22Rv1 (cell line): ENCODE data around the gene YPEL1.
"Not testable (repeated sequence)": the region's sequence is repeated elsewhere in the genome, so short reads cannot be mapped to it uniquely, and the experiment has no call there.

Source experiments
- H3K27ac ChIP-seq: fragments of 450-650 bp; 2 replicates; pipeline ENCODE4 v1.5.1; 2017
- ZFX ChIP-seq: fragments of 450-650 bp; IDR thresholded peaks from 2 replicates; pipeline ENCODE4 v1.6.1; 2017; ENCODE audit warnings: antibody characterized with exemption, borderline replicate concordance
- TF ChIP-seq, protein P1 (sequence below): fragments of 450-650 bp; IDR thresholded peaks from 2 replicates; pipeline ENCODE4 v1.5.1; 2017; ENCODE audit warnings: mild to moderate bottlenecking

YPEL1 gene

GRCh38 chr22:21736948-21737347 is 1.4 kb upstream of the YPEL1 start:
- no peak overlapping the region for H3K27ac ChIP-seq
- no peak for TF ChIP-seq ZFX
- TF ChIP-seq, protein P1, sequence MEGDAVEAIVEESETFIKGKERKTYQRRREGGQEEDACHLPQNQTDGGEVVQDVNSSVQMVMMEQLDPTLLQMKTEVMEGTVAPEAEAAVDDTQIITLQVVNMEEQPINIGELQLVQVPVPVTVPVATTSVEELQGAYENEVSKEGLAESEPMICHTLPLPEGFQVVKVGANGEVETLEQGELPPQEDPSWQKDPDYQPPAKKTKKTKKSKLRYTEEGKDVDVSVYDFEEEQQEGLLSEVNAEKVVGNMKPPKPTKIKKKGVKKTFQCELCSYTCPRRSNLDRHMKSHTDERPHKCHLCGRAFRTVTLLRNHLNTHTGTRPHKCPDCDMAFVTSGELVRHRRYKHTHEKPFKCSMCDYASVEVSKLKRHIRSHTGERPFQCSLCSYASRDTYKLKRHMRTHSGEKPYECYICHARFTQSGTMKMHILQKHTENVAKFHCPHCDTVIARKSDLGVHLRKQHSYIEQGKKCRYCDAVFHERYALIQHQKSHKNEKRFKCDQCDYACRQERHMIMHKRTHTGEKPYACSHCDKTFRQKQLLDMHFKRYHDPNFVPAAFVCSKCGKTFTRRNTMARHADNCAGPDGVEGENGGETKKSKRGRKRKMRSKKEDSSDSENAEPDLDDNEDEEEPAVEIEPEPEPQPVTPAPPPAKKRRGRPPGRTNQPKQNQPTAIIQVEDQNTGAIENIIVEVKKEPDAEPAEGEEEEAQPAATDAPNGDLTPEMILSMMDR = no peak

- H3K27ac ChIP-seq = no peak overlapping the region
- TF ChIP-seq, protein P1 = no peak
- no peak for TF ChIP-seq ZFX
Measured at GRCh38 chr22:21736084-21736642, 569 bp upstream of the YPEL1 start.

- TF ChIP-seq ZFX = no peak
- TF ChIP-seq, protein P1 = no peak
- peak overlapping the region; percentile 47 for H3K27ac ChIP-seq
Measured at GRCh38 chr22:21734540-21735199, 924 bp downstream of the YPEL1 start.

GRCh38 chr22:21731503-21731902 is 4.1 kb downstream of the YPEL1 start:
- H3K27ac ChIP-seq = no peak overlapping the region
- TF ChIP-seq, protein P1 = no peak
- no peak for TF ChIP-seq ZFX

DNA sequence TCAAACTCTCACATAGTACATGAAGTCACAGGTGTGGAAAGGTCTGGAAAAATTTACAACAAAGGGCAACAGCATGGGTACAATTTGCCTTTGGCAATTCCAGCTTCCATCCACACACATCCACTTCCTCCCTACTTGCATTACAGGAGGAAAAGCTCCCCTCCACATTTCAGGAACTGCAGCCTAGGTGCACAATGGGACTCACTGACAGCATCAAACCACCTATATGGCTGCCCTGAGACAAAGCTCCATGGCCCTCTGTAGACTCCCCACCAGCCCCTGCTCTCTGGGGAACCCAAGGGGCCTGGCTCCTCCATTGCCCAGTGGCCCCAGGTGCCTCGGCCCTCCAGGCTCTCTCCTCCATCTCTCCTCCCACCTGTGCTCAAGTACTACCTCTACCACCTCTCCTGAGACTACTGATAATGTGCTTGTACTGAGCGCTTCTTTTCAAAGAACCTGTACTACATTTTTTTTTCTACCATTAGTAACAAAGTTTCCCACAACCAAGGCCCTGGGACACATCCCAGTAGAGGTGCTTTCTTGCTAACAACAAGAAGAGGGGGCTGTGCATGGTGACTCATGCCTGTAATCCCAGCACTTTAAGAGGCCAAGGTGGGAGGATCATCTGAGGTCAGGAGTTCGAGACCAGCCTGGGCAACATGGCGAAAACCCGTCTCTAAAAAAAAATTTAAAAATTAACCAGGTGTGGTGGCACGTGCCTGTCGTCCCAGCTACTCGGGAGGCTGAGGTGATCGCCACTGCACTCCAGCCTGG is 4.9 kb downstream of the YPEL1 start:
- TF ChIP-seq, protein P1 = no peak
- TF ChIP-seq ZFX = no peak
- H3K27ac ChIP-seq = no peak overlapping the region

- H3K27ac ChIP-seq = not testable (repeated sequence)
Measured at GRCh38 chr22:21729184-21729583, 6.4 kb downstream of the YPEL1 start.

DNA sequence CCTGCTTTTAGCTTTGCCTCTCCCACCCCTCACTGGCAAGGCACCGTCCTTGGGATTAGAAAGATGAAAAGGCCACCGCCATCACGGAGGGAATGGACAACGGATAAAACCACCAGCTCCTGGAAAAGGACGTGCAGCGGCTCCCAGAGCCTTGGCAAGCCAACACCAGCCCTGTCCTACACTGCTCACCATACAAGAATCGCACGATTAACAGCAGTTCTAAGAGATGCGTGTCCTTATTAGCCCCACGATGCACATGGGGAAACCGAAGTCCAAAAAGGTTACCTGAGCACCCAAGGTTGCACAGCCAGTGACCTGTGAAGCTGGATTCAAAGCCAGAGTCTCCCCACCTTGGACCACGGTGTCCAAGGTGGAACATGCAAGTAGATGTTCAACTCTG is 7.3 kb downstream of the YPEL1 start:
- no peak overlapping the region for H3K27ac ChIP-seq
- TF ChIP-seq ZFX = no peak

DNA sequence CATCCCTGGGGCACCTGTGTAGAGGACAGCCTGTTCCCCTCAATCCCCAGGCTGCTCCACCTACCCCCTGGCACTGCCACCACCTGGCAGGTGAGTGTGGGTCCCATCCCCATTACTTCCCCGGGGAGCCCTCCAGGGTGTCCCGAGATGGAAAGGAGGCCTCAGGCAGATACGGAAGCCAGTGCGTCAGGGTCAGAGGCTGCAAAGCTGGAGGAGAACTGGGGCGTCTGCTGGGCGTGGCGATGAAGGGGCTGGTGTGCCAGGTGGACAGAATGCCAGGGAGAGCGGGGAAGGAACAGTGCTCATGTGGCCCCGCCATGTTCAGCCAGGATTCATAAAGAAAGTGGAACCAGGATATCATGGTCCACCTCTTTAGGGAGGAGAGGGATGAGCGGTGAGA is 7.8 kb downstream of the YPEL1 start:
- TF ChIP-seq, protein P1 = no peak
- no peak for TF ChIP-seq ZFX
- H3K27ac ChIP-seq = no peak overlapping the region
